CD4-positive, alpha-beta T cell treated with Interleukin-4 for 1 hour (primary cell): Measurements from ENCODE around the gene F2RL2.
A peak's percentile ranks its signal among the peaks of the same experiment; 100 is the strongest.
"Not testable (repeated sequence)": the region's sequence is repeated elsewhere in the genome, so short reads cannot be mapped to it uniquely, and the experiment has no call there.

Experiments
- DNase-seq, 2 donors: peaks; one replicate each; pipeline ENCODE4 v3.0.0-alpha.2; 2020 to 2022

F2RL2 gene

GRCh38 chr5:76617675-76618074 lies 5.5 kb downstream of the F2RL2 start:
- DNase-seq: no peak

GRCh38 chr5:76617229-76617628 lies 6.0 kb downstream of the F2RL2 start:
- no peak for DNase-seq

- DNase-seq: no peak
Measured at GRCh38 chr5:76616206-76616605, 7.0 kb downstream of the F2RL2 start.

- DNase-seq: no peak
Measured at GRCh38 chr5:76615759-76616158, 7.4 kb downstream of the F2RL2 start.

GRCh38 chr5:76612942-76613341 lies 10.3 kb downstream of the F2RL2 start:
- DNase-seq: no peak

GRCh38 chr5:76610196-76610595 lies 13.0 kb downstream of the F2RL2 start:
- no peak for DNase-seq

- DNase-seq: peak; percentile 15 to 33
Measured at GRCh38 chr5:76608833-76609232, 14.4 kb downstream of the F2RL2 start.

- no peak for DNase-seq
Measured at GRCh38 chr5:76607353-76607871, 15.8 kb downstream of the F2RL2 start.

GRCh38 chr5:76606701-76607100 lies 16.5 kb downstream of the F2RL2 start:
- DNase-seq: no peak

GRCh38 chr5:76604838-76605237 lies 18.4 kb downstream of the F2RL2 start:
- no peak for DNase-seq

GRCh38 chr5:76603991-76604390 lies 19.2 kb downstream of the F2RL2 start:
- DNase-seq: not testable (repeated sequence)

- DNase-seq: no peak
Measured at GRCh38 chr5:76602094-76602726, 21.0 kb downstream of the F2RL2 start.

- DNase-seq: peak; percentile 23 to 71
Measured at GRCh38 chr5:76601470-76601869, 21.7 kb downstream of the F2RL2 start.

- DNase-seq: no peak
Measured at GRCh38 chr5:76600716-76601115, 22.5 kb downstream of the F2RL2 start.

GRCh38 chr5:76598531-76598930 lies 24.7 kb downstream of the F2RL2 start:
- no peak for DNase-seq

- DNase-seq: no peak
Measured at GRCh38 chr5:76595755-76596481, 27.3 kb downstream of the F2RL2 start.

GRCh38 chr5:76594107-76594506 lies 29.1 kb downstream of the F2RL2 start:
- no peak for DNase-seq

GRCh38 chr5:76592692-76593091 lies 30.5 kb downstream of the F2RL2 start:
- no peak for DNase-seq

GRCh38 chr5:76591366-76591765 lies 31.8 kb downstream of the F2RL2 start:
- no peak for DNase-seq

GRCh38 chr5:76590027-76590426 lies 33.2 kb downstream of the F2RL2 start:
- no peak for DNase-seq

- DNase-seq: no peak
Measured at GRCh38 chr5:76586531-76586930, 36.7 kb downstream of the F2RL2 start.

GRCh38 chr5:76585783-76586217 lies 37.4 kb downstream of the F2RL2 start:
- no peak for DNase-seq

GRCh38 chr5:76583163-76584047 lies 39.8 kb downstream of the F2RL2 start:
- DNase-seq: peak in 1 of 2 donors; percentile 44
